Raji (cell line): ENCODE data around the gene HAND2.

ENCODE experiments used
- POLR2A ChIP-seq: IDR thresholded peaks from 2 replicates; pipeline ENCODE4 v1.6.1; 2011; ENCODE audit warnings: low read depth, low read length, control low read depth; ENCODE audit not compliant: insufficient read depth

Gene HAND2

DNA sequence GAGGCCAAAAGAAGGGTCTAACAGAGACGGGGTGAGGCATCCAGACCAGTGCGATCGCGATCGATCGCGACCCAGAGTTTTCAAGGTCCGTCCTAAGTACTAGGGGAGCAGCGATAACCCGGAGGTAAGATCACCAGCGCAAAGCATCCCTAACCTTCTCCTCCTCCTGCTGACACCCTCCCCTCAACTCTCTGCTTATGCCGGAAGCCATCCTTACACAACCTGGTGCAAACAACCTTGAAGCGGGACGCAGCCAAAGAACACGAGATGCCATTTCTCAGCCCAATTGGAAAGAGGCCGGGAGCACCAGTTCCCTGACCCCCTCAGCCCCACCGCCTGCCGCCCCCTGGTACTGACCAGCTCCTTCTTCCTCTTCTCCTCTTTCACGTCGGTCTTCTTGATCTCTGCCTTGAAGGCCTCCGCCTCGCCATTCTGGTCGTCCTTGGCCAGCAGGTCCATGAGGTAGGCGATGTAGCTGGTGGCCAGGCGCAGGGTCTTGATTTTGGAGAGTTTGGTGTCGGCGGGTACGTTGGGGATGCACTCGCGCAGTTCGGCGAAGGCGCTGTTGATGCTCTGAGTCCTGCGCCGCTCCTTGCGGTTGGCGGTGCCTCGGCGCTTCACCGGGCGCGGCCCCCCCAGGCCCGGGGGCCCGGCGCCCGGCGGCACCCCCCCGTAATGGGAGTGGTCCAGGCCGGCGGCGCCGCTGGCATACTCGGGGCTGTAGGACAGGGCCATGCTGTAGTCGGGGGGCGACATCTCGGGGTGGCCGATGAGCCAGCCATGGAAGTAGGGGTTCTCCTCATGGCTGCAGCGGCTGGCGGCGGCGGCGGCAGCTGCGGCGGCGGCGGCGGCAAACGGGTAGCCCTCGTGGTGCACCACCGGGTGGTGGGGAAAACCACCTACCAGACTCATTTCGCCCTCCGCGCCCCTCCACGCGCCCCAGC, 1.4 kb downstream of the HAND2 start:
- no peak for TF ChIP-seq POLR2A

GRCh38 chr4:173527103-173527891, 2.7 kb downstream of the HAND2 start:
- TF ChIP-seq POLR2A, result no peak

- TF ChIP-seq POLR2A, result no peak
Observed at GRCh38 chr4:173526724-173527102, 3.3 kb downstream of the HAND2 start.

GRCh38 chr4:173526027-173526482, 4.0 kb downstream of the HAND2 start:
- TF ChIP-seq POLR2A, result no peak

DNA sequence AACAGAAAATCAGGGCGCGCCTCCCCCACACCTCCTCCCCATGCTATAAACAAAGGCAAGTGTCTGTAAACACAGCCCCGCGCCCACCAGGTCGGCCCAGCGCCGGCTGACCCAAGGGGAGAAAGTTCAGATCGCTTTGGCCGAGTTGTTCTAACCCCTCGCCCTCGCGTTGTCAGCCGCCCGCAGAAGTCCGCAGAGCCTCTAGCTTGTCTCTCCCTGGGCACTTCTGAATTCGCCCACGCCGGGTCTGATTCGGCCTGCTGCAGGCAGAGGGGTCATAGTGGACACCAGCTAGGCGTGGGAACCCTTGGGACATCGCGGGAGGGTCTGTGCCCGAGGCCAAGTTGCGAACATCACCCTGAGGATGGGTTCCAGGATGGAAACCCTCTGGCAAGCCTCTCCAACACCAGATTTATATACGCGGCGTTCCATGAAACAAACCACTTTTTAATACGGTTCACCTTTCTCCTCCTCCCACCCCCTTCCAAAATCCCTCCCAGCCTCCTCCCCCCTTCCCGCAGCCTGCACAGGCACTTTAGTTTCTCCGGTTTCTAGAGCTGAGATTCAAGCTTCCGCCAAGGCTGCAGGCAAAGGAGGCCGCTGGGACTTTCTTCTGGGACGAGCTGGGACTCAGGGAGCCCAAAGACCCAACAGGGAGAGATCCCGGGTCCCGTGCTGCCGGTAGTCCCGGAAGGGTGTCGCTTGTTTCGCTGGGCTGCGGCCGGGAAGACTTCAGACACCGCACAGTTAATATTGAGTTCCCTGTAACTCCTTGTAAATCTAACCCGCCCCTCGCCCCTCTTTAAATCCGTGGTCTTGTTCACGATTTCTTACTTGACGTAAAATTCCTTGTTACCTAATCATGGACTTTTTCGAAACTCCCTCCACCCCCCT, 4.7 kb downstream of the HAND2 start:
- TF ChIP-seq POLR2A, result no peak

DNA sequence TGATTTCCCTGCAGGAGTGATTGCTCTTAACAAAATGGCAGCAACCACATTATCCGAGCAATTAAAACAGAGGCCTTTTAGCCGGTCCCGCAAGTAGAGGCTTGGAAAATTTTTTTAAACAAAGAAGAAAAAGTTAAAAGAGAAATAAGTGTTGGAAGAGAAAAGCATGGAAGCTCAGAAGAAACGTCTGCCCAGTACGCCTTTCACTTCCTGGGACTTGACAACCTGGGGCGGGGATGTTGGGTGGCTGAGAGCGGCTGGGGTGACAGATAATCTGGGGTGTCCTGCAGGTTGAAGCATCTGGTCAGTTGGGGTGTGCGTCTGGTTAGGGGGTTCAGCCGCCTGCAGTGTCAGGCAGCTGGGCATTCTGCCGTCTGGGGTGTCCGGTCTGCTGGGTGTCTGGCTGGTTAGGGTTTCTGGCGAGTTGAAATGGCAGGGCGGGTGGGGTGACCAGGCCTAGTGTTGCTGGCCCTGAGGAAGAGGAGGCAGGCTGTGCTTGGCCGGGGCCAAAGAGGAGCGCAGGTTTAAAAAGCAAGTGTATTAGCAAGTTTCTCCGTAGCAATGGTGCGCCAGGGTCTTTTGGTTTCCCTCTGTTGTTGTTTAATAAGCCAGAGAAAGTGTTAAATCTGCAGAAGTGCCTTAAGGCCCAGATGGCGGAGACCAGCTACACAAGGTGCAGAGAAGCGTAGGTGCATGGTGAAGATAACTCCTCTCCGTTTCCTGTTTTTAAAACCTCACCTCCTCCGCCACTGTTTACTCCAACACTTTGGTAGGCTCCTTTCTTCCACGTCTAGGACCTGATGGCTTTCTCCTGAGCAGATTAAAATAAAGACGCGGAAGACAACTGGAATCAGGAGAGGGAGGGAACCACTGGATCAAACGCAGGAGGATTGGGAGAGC, 5.6 kb downstream of the HAND2 start:
- no peak for TF ChIP-seq POLR2A

GRCh38 chr4:173522951-173523395, 7.1 kb downstream of the HAND2 start:
- TF ChIP-seq POLR2A, result no peak

DNA sequence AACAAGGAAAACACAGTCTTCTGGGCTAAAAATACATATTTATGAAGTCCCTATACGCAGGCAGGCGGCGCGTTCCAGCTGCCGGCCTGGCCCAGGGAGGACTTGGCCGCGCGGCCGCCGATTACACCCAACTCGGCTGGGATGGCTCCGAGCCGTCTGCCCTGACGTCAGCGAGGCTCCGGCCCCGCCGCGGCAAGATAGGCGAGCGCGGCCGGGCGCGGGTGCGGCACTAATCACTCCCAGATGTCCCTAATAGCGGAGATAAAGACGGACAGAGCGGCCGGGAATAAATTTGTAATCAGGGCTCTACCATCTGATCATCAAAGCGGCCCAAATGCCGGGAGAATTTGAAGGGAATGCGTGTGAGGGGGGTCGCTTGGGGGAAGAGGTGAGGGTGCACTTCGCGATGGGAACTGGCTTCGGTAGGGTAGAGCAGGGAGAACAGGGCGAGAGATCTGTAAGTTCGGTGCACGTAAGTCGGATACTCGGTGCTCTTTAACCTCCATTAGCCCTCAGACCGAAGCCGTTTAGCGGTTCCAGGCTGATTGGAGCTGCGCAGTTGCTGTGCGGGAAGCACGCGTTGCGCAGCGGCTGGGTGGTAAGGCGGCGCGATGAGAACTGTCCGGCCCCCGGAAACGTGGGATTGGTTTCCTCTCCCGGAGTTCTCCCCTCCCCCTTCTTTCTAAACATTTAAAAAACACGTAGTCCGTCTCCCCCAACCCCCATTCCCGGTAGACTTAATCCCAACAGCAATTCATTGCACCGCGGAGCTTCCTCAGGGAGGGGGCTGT, 7.7 kb downstream of the HAND2 start:
- TF ChIP-seq POLR2A, result no peak

GRCh38 chr4:173521467-173522159, 8.4 kb downstream of the HAND2 start:
- no peak for TF ChIP-seq POLR2A

- no peak for TF ChIP-seq POLR2A
Observed at GRCh38 chr4:173520921-173521466, 9.0 kb downstream of the HAND2 start.

DNA sequence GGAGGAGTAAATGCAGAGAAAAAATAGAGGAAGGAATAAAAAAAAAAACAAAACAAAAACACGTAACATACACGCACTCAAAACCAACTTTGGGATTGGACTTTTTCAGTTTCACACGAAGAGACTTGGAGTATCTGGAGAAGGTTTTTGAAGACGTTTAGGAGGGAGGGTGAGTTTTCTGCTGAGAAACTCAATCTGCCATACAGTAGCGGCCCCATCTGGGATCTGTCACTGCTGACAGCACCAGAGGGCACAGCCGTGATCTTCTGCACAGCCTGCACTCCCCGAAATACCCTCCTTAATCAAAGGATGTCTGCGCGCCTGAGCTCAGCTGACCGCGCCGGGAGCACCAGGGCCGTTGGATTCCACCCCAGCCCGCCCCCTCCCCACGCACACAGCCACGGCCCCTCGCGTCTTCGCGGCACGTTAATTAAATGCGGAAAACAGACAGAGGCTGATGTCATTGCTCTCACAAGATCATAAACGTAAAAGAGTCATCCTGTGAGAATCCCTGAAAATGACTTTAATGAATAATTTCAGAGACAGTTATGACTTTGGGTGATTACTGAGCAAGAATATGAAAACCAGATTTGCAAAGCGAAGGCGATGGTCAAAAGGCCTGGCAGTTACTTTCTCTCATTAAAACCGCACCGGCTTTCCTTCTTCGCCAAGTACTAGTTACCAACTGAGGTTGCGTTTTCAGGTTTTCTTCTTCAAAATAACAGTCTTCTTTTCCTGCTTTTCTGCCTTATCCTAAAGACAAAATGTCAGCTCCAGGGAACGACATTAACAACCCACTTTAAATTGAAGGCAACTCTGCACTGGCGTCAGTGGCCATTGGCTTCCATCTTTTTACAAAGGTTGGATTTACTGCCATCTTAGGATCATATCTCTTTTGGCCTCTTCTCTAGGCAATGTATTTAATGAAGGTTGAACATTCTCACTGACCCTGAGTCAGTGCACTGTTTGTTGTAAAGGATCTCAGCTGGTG, 10.6 kb downstream of the HAND2 start:
- TF ChIP-seq POLR2A, result no peak

- TF ChIP-seq POLR2A, result no peak
Observed at GRCh38 chr4:173518425-173519102, 11.5 kb downstream of the HAND2 start.
